ENCODE data around the gene SBF2.

- TF ChIP-seq POLR2A (IDR thresholded peaks at IDR 0.05) (no peak), CTCF (IDR thresholded peaks at IDR 0.05) (no peak), POLR2AphosphoS5 (IDR thresholded peaks at IDR 0.05) (no peak)
Observed at GRCh38 chr11:10050561-10050960, 243.5 kb downstream of the SBF2 start.

Measured in gastroesophageal sphincter (tissue), 3 donors.